Dedifferentiated amniotic fluid mesenchymal stem cell (primary cell): ENCODE results near the gene VAV2.
"Not testable (repeated sequence)": the region's sequence is repeated elsewhere in the genome, so short reads cannot be mapped to it uniquely, and the experiment has no call there.

Source experiments
- DNase-seq: peaks from one replicate; pipeline ENCODE4 v3.0.0-alpha.2; 2016; ENCODE audit errors: extremely low spot score

The VAV2 gene

DNA sequence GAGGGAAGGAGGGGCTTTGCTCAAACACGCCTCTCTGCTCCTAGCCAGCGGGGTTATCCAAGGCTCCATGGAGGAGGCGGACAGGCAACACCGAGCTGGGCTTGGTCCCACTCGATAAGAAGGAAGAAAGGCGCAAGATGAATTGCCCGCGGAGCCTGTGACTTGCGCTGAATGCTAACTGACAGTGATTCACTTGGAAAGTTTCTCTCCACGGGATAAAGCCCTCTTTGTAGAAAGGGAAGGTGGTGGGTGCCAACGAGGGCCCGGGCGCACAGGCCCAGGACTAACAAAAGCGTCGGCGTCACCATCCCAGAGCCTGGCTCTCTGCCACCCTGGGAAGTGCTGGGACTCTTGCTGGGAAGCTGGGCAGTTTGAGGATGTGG, 76.0 kb downstream of the VAV2 start:
- no peak for DNase-seq

DNA sequence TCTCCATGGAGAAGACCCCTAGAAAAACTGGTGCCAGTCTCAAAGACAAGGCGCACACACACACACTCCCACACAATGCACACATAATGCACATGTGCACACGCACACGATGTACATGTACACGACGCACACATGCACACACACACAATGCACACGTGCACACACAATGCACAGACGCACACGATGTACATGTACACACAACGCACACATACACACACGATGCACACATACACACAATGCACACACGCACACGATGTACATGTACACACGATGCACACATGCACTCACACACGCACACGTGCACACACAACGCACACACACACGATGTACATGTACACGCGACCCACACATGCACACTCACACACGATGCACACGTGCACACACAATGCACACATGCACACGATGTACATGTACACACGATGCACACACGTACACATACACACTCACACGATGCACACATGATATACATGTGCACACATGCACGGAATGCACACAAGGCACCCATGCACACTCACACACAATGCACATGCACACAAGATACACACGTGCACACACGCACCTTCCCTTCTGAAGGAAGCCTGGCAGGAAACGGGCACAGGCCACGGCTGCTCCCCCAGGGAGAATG, 76.5 kb downstream of the VAV2 start:
- DNase-seq, result no peak

DNA sequence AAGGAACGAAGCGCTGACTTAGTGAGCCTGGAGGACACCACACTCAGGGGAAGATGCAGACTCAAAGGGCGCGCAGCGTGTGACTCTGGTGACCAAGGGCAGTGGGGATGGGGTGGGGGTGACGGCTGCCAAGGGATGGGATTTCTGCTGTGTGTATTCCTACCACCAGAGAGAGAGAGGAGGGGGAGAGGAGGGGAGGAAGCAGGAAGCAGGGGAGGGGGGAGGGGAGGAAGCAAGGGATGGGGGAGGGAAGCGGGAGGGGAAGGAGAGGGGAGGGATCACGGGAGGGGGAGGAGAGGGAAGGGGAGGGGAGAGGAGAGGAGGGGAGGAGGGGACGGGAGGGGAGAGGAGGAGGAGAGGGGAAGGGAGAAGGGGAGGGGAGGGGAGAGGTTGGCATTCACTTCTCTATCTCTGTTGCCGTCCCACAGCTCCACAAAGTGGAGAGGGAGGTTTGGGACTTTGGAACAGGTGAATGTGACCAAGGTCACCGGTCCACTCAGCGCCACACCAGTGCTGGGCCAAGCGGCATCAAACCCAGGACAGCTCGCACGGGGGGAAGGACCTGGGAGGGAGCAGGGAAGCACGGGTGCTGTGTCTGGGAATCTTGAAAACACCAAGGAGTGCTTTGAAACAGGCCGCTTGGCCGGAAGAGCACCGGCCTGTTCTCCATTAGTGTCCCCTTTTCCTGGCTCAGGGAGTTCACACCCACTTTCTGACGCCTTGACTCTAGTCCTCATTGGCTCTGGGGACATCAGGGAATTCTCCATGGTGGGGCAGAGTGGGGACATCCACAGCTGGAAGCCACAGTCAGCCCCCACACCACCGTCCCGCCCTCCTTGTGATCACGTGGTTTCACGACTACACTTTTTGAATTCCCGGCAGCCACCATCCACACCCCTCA, 77.4 kb downstream of the VAV2 start:
- DNase-seq, result no peak

DNA sequence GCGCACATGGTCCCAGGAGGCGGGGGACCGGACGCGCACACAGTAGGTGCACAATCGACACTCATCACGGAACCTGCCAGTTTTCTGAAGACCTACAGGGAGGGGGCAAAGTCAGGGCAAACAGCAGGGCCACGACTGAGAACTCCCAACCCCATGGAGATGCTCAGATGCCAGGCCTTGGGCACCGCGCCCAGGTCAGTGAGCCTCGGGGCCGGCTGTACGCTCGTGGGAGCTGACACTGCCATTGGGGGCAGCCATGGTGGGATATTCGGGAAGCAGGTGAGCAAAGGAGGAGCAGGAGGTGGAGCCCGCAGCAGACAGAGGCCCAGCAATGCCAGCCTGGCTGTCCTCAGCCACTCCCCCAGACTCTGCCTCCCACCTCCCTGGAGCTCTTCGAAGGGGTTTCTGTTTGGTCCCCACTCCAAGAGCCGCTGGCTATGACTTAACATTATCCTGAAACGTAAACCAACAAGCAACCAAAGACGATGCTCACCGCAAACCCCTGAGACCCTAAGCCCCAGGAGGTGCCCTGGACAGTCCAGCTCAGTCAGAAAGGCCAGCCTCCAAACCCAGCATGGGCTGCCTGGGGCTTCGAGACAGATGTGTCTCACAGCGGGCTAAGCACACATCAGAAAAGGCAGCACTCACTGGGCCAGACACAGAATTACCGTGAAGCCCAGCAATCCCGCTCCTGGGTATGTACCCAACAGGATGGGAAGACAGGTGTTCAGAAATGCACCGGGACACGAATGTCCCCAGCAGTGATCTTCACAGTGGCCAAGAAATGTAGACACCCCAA, 78.4 kb downstream of the VAV2 start:
- DNase-seq, result no peak

DNA sequence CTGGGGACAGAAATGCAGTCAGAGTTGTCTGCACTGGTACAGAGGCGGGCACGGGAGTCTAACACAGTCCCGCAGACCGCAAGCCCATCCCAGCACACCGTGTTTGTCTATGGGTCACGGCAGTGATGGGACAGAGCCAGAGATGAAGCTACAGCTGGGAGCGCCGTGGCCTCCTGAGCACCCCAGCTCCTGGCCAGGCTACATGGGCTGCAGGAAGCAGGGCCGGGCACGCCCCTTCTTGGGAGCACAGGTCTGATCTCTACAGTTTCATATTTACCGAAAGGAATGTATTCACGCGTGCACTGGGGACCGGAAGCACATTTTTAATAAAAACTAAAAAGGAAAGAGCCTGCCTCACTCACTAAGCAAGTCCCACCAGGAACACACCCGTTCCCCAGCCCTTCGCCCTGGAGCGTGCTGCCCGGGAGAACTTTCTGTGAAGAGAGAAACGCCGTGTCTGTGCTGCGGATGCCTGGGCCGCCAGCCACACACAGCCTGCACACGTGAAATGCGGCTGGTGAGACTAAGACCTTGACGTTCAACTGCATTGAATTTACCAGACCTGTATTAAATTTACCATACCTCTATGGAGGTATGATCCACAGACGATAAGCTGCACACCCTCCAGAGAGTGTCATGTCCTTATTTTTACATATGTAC, 81.1 kb downstream of the VAV2 start:
- DNase-seq, result no peak

DNA sequence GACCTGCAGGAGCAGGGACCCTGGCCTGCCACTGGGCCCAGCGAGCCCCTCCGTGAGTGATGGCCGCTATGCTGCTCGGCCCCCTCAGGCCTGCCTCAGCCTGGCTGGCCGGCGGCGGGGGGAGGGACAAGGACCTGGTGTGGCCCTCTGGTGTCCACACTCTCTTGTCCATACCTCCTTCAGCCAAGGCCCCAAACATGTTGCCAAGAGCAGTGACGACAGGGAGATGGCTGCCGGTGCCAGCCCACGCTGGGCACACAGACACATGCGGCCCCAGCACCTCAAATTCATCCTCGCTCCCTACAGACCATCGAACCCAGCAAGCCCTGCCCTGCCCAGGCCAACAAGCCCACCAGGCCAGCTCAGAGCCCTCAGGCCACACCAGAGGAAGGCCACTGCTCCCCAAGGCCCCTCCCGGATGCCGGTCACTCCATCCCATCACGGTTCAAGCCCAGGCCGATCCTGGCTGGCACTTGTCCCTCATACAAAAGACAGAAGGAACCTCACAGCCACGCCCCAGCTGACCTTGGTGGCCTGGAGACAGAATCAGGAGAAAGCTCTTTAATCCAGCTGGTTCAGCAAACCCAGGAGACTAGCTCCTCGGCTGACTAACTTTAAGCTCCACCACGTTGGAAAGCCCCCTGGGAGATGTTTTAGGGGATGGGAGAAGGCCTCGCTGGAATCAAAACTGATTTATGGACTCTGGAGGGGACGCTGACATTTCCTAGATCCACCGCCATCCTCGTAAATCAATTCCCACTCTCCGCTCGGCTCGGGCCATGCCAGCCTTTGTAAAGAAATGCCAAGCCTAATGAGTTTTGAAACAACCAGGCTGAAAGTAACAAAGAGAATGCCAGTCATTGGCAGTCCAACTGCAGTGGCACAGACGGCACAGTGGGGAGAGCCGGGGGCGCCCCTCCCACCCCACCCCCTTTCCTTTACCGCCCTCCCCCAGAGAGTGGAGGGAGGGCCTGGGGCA, 84.9 kb downstream of the VAV2 start:
- DNase-seq, result no peak

DNA sequence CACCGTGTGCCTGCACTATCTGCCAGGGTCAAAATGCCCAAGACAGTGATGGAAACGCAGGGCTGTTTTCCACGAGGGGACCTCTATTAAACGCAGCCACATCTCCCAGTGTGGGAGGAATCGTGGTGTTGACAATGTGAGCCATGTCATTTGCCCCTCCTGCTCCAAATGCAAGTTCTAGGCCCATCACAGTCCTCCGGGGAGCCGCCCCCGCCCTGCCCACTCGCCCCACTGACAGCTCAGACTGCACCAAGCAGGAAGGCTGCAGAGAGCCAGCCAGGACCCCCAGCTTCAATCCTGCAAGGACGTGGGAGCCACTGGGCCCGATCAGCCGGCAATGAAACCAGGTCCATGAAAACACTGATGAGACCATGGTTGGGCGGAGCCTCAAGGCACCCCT, 85.9 kb downstream of the VAV2 start:
- no peak for DNase-seq

DNA sequence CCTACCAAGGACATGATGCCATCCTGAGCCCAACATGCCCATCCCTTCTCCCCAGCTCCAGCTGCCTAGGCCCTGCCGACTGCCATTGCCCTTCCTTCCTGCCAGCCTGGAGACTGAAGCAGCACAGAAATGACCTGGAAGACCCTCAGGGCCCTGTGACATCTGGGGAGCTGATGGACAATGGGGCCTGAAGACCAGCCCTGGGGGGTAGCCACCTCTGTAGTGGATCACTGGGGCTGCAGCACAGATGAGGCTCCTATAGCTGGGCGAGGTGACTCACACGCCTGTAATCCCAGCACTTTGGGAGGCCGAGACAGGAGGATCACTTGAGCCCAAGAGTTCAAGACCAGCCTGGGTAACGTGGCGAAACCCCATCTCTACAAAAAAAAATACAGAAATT, 86.6 kb downstream of the VAV2 start:
- no peak for DNase-seq

DNA sequence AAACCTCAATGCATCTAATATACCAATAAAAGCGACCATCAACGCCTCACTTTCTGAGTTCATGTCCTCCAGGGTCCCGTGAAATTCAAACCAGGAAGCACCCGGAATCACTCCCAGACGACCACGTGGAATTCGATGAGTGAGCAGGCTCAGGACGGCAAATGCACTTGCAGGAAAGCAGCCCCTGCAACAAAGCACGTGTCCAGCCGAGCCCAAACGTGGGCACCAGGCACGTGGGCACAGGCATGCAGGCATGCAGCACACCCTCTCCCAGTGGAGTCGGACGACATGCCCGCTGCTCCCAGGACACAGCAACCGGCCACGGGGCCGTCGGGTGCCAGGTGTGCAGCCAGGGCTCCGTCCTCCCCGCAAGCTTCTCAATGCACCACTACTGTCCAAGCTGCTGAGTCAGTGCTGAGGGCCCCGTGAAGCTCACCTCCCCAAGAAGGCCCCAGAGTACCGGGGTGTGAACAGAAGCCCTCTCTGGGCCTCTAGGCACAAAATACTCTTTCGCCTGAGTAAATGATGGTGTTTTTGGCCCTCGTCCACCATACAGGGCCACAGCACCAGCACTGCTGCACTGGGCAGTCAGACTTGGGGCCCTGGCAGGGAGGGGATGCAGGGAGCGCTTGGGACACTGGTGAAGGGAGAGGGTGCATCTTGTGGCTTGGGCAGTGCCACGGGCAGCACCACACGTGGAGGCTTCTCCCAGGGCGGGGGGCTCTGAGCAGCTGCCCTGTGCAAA, 87.6 kb downstream of the VAV2 start:
- peak; percentile 15 for DNase-seq

DNA sequence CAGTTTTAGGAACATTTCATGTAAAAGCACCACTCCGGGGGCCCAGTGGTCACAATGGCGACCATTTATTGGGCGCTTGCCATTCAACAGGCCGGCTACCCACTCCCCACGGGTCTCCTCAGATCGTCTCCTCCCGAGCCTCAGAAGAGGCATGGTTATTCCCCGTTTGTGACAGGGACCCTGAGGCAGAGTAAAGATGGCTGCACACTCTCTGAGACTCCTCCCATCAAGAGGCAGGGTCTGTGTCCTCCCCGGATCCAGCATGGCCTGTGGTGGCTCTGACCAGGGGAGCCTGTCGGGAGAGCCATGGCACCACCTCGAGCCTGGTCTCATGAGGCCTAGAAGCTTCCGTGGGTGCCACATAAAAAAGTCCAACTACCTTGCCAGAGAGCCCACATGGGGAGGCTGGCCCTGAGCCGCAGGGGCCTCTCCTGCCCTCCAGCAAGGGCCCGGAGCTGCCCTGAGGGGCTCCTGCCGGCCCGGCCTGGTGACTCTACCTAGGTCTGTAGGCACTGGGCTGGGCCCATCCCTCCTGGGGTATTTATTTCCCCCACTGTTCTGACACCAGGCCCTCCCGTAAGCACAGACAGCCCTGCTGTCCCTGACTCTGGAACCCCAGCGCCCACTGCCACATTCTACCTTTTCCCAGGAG, 90.8 kb downstream of the VAV2 start:
- no peak for DNase-seq

DNA sequence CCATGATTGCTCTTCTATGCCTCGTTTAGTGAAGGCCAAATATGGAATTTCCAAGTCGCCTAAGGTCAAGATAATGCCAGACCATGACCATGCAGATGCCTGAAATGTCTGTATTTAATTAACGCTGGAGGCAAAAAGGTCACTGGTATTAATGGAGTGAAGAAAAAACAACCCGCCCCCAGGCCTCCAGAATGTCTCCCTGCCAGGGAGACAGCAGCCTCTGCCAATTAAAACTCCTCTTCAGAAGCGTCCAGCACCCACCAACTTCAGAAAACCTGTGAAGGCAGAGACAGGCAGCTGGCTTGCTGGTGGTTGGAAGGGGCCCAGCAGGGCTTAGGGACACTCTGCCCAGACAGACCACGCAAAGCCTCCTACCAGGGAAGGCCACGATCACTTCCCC, 94.4 kb downstream of the VAV2 start:
- DNase-seq, result no peak

DNA sequence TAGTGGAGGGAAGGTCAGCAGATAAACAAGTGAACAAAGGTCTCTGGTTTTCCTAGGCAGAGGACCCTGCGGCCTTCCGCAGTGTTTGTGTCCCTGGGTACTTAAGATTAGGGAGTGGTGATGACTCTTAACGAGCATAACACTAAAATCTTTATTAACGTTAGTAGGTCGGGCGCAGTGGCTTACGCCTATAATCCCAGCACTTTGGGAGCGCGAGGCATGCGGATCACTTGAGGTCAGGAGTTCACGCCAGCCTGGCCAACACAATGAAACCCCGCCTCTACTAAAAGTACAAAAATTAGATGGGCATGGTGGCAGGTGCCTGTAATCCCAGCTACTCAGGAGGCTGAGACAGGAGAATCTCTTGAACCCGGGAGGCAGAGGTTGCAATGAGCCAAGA, 96.1 kb downstream of the VAV2 start:
- DNase-seq, result not testable (repeated sequence)

DNA sequence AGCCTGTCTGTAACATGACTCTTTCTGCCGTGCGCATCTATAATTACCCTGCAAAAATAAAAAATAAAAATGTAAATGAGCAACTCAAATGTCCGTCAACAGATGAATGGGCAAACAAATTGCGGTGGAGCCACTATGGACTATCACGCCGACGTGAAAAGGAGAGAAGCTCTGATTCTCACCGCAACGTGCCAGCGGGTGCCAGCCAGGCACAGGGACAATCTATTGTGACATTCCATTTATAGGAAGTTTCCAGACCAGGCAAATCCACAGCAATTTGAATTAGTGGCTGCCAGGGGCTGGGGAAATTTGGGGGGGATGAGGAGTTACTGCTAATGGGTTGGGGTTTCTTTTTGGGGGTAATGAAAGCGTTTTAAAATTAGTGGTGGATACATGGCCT, 96.8 kb downstream of the VAV2 start:
- DNase-seq, result no peak

DNA sequence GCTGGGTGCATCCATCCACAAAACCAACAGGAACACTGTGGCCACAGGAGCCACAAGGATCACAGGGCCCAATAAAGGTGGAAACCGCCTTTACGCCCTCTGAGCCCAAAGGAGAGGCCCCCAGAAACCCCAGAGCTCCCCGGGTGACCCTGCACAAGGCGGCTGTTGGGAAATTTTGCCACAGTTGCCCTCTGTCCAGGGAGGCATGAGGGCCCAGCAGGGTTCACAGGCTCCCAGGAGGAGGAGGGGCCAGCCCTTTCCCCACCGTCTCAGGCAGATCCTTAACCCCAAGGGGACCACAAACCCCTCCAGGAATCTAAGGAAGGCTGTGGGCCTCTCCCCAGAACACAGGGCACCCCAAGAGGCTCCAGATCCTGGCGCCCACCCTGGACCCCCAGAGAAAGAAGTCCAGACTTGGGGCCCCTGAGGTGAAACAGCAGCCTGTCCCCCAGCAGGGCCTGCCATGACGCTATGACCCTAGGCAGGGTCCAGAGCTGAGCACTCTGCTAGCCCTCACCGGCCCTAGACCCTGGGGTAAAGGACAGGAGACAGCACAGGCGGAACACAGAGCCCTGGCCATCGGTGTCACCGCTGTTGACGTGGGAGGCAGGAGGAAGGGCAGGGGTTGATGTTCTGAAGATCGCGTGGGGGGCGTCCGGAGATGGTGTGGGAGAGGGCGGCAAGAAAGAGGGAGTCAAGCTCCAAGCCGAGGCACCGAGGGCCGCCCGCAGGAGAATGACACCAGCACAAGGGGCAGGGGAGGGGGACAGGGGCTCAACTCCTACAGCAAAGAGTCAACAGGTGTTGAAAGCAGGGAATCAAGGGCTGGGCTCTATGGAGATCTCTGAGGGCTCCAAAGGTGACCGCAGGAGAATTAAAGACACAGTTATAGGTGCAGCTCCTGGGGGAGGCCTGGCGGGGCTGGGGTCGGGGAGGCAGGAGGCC, 97.5 kb downstream of the VAV2 start:
- DNase-seq, result no peak

DNA sequence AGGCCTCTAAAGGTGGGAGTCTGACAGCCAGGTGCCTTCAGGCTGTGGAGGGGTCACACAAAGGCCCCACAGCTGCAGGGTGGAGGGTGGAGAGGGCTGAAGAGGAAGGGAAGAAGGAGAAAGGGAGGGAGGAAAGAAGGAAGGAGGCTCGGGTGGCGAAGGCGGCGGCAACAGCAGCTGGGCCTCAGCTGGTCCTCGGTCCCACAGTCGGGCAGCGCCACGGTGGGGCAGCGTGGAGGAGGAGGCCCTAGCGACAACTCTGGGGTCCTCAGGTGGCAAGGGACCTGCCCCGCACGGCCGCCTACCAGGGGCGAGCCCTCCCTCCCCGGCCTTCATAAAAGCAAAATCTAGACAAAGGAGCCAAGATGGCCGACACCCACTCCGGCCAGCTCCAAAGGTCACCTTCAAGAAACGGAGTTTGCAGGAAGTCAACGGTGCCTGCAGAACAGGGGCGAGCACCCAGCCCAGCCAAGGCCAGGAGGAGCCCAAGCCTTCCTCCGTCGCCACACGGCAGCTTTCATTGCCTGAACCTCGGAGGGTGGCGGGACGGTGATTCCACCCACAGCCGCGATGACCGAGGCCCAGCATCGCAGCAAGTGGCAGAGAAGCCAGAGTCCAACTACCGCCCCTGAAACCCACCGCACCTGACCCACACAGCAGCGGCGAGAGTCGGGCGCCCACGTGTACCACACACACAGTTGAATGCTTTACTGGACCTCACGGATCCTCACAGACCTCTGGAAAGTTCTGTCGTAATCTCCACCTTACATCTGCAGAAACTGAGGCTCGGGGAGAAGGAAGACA, 98.7 kb downstream of the VAV2 start:
- no peak for DNase-seq

DNA sequence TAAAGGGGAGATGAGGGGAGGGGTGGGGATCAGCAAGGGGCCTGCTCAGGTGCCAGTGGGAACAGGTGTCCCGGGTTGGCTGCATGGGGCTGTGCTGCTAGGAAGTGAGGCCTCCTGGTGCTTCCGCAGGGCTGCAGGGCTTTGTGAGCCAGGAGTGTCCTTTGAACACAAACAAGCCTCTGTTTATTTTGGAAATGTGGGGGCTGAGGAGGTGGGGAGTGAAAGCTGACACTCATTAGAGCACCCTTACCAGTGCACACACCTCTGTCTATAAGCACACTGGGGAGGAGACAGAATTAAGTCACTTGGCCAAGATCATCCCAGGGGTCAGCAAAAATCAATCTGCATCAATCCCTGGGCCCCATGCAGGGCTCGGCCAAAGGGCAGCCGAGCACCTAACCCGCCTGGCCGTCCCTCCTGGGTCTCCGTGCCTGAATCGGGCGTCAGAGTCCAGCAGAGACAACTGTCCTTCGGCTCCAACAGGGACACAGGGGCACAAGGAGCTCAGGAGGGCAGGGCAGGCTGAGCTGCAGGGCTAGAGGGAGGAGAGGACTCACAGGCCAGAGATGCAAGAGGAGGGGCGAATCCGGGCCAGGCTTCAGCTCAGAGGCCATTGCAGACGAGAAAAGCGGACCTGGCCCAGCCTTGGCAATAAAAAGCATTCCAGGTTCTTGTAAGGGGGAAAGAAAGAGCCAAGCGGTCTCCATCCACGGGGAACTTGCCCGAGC, 99.8 kb downstream of the VAV2 start:
- no peak for DNase-seq

DNA sequence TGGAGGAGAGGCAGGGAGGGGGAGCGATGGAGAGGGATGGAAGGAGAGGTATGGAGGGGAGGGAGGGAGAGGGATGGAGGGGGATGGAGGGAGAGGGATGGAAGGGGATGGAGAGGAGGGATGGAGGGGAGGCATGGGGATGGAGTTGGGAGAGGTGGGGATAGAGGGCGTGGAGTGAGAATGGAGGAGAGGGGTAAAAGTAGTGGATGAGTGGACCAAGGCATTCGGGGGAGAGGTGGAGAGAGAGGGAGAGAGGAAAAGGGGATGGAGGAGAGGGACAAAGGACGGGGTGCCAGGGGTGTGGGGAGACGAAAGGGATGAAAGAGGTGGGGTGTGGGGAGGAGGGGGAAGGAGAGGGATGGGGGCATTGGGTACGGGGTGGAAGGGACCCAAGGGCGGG, 100.4 kb downstream of the VAV2 start:
- no peak for DNase-seq
